PC-3 (cell line): Measurements from ENCODE around the gene UBA5. TPM values are rescaled to one million over a fixed set of nuclear protein-coding genes. Genes with fewer than 3 reads are reported as not detected.
A peak's percentile ranks its signal among the peaks of the same experiment; 100 is the strongest.

Experiments
- ATAC-seq: fragments of 200-7000 bp; cut with Tn5 transposase; 2 replicates; pipeline ENCODE4 v1.9.1; 2020; ENCODE audit warnings: mild to moderate bottlenecking, moderate library complexity
- BruUV-seq: library from RNA; stranded (reverse); fragments of 400-500 nt; replicated peaks from 2 replicates; lab custom pipeline; 2021; lab: Mats Ljungman, UMichigan
- CTCF ChIA-PET: fragments of 300-600 bp; sonication (Branson Sonifier 250); formaldehyde crosslinking; loops from one replicate; lab custom pipeline; 2022; ENCODE audit warnings: antibody characterized with exemption; lab: Charles Lee
- POLR2A ChIA-PET: fragments of 300-600 bp; sonication (Branson Sonifier 250); formaldehyde crosslinking; loops from one replicate; lab custom pipeline; 2022; ENCODE audit warnings: antibody characterized with exemption; ENCODE audit not compliant: unreplicated experiment; lab: Charles Lee
- DNase-seq: peaks from one replicate; pipeline ENCODE4 v3.0.0-alpha.2; 2015
- H2AFZ ChIP-seq: fragments of 300-600 bp; sonication (generic); 2 replicates; pipeline ENCODE4 v1.6.0; 2016; ENCODE audit warnings: antibody characterized with exemption, low read length
- H3F3A ChIP-seq: fragments of 300-600 bp; sonication (generic); one replicate; pipeline ENCODE4 v1.6.0; 2017; ENCODE audit warnings: antibody characterized with exemption, low read length, control low read depth, mild to moderate bottlenecking; ENCODE audit not compliant: unreplicated experiment
- H3K27ac ChIP-seq: fragments of 300-600 bp; sonication (generic); 2 replicates; pipeline ENCODE4 v1.5.1; 2016; ENCODE audit warnings: mild to moderate bottlenecking, low read length
- H3K27me3 ChIP-seq: fragments of 300-600 bp; sonication (generic); 2 replicates; pipeline ENCODE4 v1.6.1; 2016; ENCODE audit warnings: low read length, mixed read lengths
- H3K36me3 ChIP-seq: fragments of 300-600 bp; sonication (generic); 2 replicates; pipeline ENCODE4 v1.6.1; 2016; ENCODE audit warnings: low read depth, mixed run types, low read length, mixed read lengths
- H3K4me1 ChIP-seq: fragments of 300-600 bp; sonication (generic); 2 replicates; pipeline ENCODE4 v1.5.1; 2016; ENCODE audit warnings: low read length; ENCODE audit not compliant: insufficient read depth
- H3K4me2 ChIP-seq: fragments of 300-600 bp; sonication (generic); 2 replicates; pipeline ENCODE4 v1.6.0; 2016; ENCODE audit warnings: low read length
- H3K4me3 ChIP-seq: fragments of 300-600 bp; sonication (generic); 2 replicates; pipeline ENCODE4 v1.5.1; 2016; ENCODE audit warnings: mild to moderate bottlenecking, low read length, mixed read lengths
- H3K79me2 ChIP-seq: fragments of 300-600 bp; sonication (generic); 2 replicates; pipeline ENCODE4 v1.6.1; 2017; ENCODE audit warnings: low read length, mixed read lengths
- H3K9ac ChIP-seq: fragments of 300-600 bp; sonication (generic); 2 replicates; pipeline ENCODE4 v1.6.0; 2016; ENCODE audit warnings: mild to moderate bottlenecking, low read length
- H3K9me2 ChIP-seq: fragments of 300-600 bp; sonication (generic); replicated peaks from 2 replicates; pipeline ENCODE4 v1.6.1; 2016; ENCODE audit warnings: mixed run types, low read length, mixed read lengths
- H3K9me3 ChIP-seq: fragments of 300-600 bp; sonication (generic); 2 replicates; pipeline ENCODE4 v1.6.1; 2016; ENCODE audit warnings: low read length, mixed read lengths
- H4K20me1 ChIP-seq: fragments of 300-600 bp; sonication (generic); 2 replicates; pipeline ENCODE4 v1.6.1; 2016; ENCODE audit warnings: low read length, mixed read lengths
- EZH2 ChIP-seq: fragments of 300-600 bp; sonication (generic); IDR thresholded peaks from one replicate; pipeline ENCODE4 v1.6.1; 2017; ENCODE audit warnings: antibody characterized with exemption, mild to moderate bottlenecking, low read length; ENCODE audit not compliant: unreplicated experiment
- EZH2phosphoT487 ChIP-seq: fragments of 300-600 bp; sonication (generic); IDR thresholded peaks from 2 replicates; pipeline ENCODE4 v1.6.1; 2018; ENCODE audit warnings: mild to moderate bottlenecking, antibody characterized with exemption, low read length, borderline replicate concordance
- intact Hi-C: fragments of 100-400 bp; cut with micrococcal nuclease; formaldehyde crosslinking; loops from 2 replicates; pipeline ENCODE4 v1.9.0; 2023
- total RNA-seq: library from RNA; depleted of rRNA; stranded (reverse); fragments of >200 nt; gene quantifications from 2 replicates; pipeline ENCODE4 v1.2.3, GENCODE V29; 2014
- TF ChIP-seq, protein P1 (sequence below): fragments of 300-600 bp; sonication (generic); conservative IDR thresholded peaks from 2 replicates; pipeline ENCODE4 v1.5.1; 2017; ENCODE audit warnings: antibody characterized with exemption, low read depth, mild to moderate bottlenecking, low read length

The UBA5 gene
- total RNA-seq, 1 experiment from 2014 or later = 78.7 TPM

- no peaks in the 10 kb centered on the region for H3K36me3 ChIP-seq
- no peaks in the 10 kb centered on the region for H4K20me1 ChIP-seq
- DNase-seq = no peak
- H3K4me2 ChIP-seq = no peak overlapping the region
- no peaks in the 10 kb centered on the region for H3K79me2 ChIP-seq
- H3K9ac ChIP-seq = no peak overlapping the region
- H3K4me1 ChIP-seq = peaks cover 30% of the 10 kb centered on the region
- no peaks in the 10 kb centered on the region for H3K9me3 ChIP-seq
- POLR2A ChIA-PET = no interaction called here
- ATAC-seq = no peak
- no peak for TF ChIP-seq EZH2
- TF ChIP-seq EZH2phosphoT487 = no peak
- TF ChIP-seq, protein P1, sequence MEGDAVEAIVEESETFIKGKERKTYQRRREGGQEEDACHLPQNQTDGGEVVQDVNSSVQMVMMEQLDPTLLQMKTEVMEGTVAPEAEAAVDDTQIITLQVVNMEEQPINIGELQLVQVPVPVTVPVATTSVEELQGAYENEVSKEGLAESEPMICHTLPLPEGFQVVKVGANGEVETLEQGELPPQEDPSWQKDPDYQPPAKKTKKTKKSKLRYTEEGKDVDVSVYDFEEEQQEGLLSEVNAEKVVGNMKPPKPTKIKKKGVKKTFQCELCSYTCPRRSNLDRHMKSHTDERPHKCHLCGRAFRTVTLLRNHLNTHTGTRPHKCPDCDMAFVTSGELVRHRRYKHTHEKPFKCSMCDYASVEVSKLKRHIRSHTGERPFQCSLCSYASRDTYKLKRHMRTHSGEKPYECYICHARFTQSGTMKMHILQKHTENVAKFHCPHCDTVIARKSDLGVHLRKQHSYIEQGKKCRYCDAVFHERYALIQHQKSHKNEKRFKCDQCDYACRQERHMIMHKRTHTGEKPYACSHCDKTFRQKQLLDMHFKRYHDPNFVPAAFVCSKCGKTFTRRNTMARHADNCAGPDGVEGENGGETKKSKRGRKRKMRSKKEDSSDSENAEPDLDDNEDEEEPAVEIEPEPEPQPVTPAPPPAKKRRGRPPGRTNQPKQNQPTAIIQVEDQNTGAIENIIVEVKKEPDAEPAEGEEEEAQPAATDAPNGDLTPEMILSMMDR = no peak
- CTCF ChIA-PET = no interaction called here
- H3F3A ChIP-seq = no peaks in the 10 kb centered on the region
- no peaks in the 10 kb centered on the region for H3K9me2 ChIP-seq
- BruUV-seq = no TSS peak
- H3K27ac ChIP-seq = no peak overlapping the region
- no peaks in the 10 kb centered on the region for H3K27me3 ChIP-seq
- H3K4me3 ChIP-seq = no peak overlapping the region
- no peak overlapping the region for H2AFZ ChIP-seq
- intact Hi-C loops = no loop called here
Observed at GRCh38 chr3:132650153-132650552, 10.0 kb upstream of the UBA5 start.

- H3K4me2 ChIP-seq = peak overlapping the region; percentile 14
- peak; percentile 81 for DNase-seq
Observed at GRCh38 chr3:132652640-132653270, 7.4 kb upstream of the UBA5 start.

DNA sequence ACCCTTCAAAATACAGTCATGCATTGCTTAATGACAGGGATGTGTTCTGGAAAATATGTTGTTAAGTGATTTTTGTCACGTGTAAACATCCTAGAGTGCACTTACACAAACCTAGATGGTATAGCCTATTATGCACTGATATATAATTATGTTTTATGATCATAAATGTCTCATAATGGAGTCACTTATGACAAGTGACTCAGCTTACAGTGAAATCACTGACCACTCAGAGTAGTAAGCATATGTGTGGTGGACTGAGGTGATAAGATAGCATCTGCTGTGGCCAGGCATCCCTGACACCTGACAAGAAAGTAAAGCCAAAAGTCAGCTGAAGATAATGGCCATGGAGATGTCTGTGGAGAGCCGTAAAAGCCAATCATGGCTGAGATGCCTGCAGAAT, 5.9 kb upstream of the UBA5 start:
- intact Hi-C loops = no loop called here
- ChIA-PET CTCF (no interaction called here), POLR2A (no interaction called here)
- Histone ChIP-seq H4K20me1 (no peaks in the 10 kb centered on the region), H3K36me3 (no peaks in the 10 kb centered on the region), H3F3A (peaks cover 3% of the 10 kb centered on the region), H3K9me3 (no peaks in the 10 kb centered on the region), H2AFZ (no peak overlapping the region), H3K79me2 (peaks cover 11% of the 10 kb centered on the region), H3K4me3 (no peak overlapping the region), H3K9me2 (no peaks in the 10 kb centered on the region), H3K27ac (peak overlapping the region; percentile 35; the same call in 1 of the 2 replicates), H3K4me1 (peaks cover 39% of the 10 kb centered on the region), H3K9ac (no peak overlapping the region), H3K4me2 (peak overlapping the region; percentile 14; the same call in 1 of the 2 replicates), H3K27me3 (no peaks in the 10 kb centered on the region)
- TF ChIP-seq EZH2phosphoT487 = no peak
- TF ChIP-seq, protein P1 = no peak
- no peak for TF ChIP-seq EZH2
- ATAC-seq = peak; percentile 39
- peak; percentile 47 for DNase-seq
- BruUV-seq = no TSS peak

More at GRCh38 chr3:132652640-132653270, 7.4 kb upstream of the UBA5 start:
- no TSS peak for BruUV-seq
- Histone ChIP-seq H3K36me3 (no peaks in the 10 kb centered on the region), H3K9ac (no peak overlapping the region), H3K9me2 (no peaks in the 10 kb centered on the region), H4K20me1 (no peaks in the 10 kb centered on the region), H3K27ac (peak overlapping the region; percentile 48), H3F3A (peaks cover 3% of the 10 kb centered on the region), H3K79me2 (no peaks in the 10 kb centered on the region), H3K9me3 (no peaks in the 10 kb centered on the region), H3K27me3 (no peaks in the 10 kb centered on the region), H2AFZ (no peak overlapping the region), H3K4me1 (peaks cover 29% of the 10 kb centered on the region), H3K4me3 (no peak overlapping the region)
- ChIA-PET CTCF (no interaction called here), POLR2A (no interaction called here)
- TF ChIP-seq, protein P1 = no peak
- TF ChIP-seq EZH2phosphoT487 (no peak), EZH2 (no peak)
- intact Hi-C loops = no loop called here
- ATAC-seq = peak; percentile 79
